GM23338 (cell line): ENCODE data around the gene RNF213. TPM values are rescaled to one million over a fixed set of nuclear protein-coding genes. Genes with fewer than 3 reads are reported as not detected.
A peak's percentile ranks its signal among the peaks of the same experiment; 100 is the strongest.

ENCODE experiments used
- ATAC-seq: fragments of 200-7000 bp; cut with Tn5 transposase; 3 replicates; pipeline ENCODE4 v1.9.1; 2020
- DNase-seq: peaks from one replicate; pipeline ENCODE4 v3.0.0-alpha.2; 2015; ENCODE audit warnings: low spot score
- H2AFZ ChIP-seq: fragments of 200-600 bp; sonication (generic); 2 replicates; pipeline ENCODE4 v1.8.0; 2016; ENCODE audit warnings: antibody characterized with exemption, mild to moderate bottlenecking, moderate library complexity
- H3F3A ChIP-seq: fragments of 200-600 bp; sonication (generic); replicated peaks from 2 replicates; pipeline ENCODE4 v1.8.0; 2017; ENCODE audit warnings: antibody characterized with exemption, mixed run types, low read depth
- H3K27ac ChIP-seq: fragments of 200-600 bp; sonication (generic); 2 replicates; pipeline ENCODE4 v1.6.1; 2016; ENCODE audit warnings: low read depth
- H3K27me3 ChIP-seq: fragments of 200-600 bp; sonication (generic); 2 replicates; pipeline ENCODE4 v1.8.0; 2016; ENCODE audit warnings: mild to moderate bottlenecking, mixed run types, moderate library complexity; ENCODE audit not compliant: insufficient read depth
- H3K36me3 ChIP-seq: fragments of 200-600 bp; sonication (generic); 2 replicates; pipeline ENCODE4 v1.8.0; 2016; ENCODE audit warnings: mild to moderate bottlenecking; ENCODE audit not compliant: insufficient read depth
- H3K4me1 ChIP-seq: fragments of 200-600 bp; sonication (generic); 2 replicates; pipeline ENCODE4 v1.8.0; 2016; ENCODE audit warnings: mild to moderate bottlenecking, moderate library complexity; ENCODE audit not compliant: insufficient read depth
- H3K4me2 ChIP-seq: fragments of 200-600 bp; sonication (generic); 2 replicates; pipeline ENCODE4 v1.7.1; 2017; ENCODE audit warnings: mixed run types
- H3K4me3 ChIP-seq: fragments of 200-600 bp; sonication (generic); 2 replicates; pipeline ENCODE4 v1.6.1; 2016; ENCODE audit warnings: mixed run types
- H3K79me2 ChIP-seq: fragments of 200-600 bp; sonication (generic); replicated peaks from 2 replicates; pipeline ENCODE4 v1.8.0; 2017; ENCODE audit warnings: mild to moderate bottlenecking; ENCODE audit not compliant: insufficient read depth
- H3K9me2 ChIP-seq: fragments of 200-600 bp; sonication (generic); 2 replicates; pipeline ENCODE4 v1.8.0; 2017; ENCODE audit not compliant: insufficient read depth
- H4K20me1 ChIP-seq: fragments of 200-600 bp; sonication (generic); replicated peaks from 2 replicates; pipeline ENCODE4 v1.8.0; 2017; ENCODE audit warnings: mild to moderate bottlenecking; ENCODE audit not compliant: insufficient read depth
- H3K27ac Mint-ChIP-seq: 2 replicates; pipeline ENCODE4 v1.8.0; 2020; ENCODE audit warnings: inconsistent platforms, mild to moderate bottlenecking, moderate library complexity, mixed read lengths
- H3K27me3 Mint-ChIP-seq: 3 replicates; pipeline ENCODE4 v1.8.0; 2022; ENCODE audit warnings: low read depth, mild to moderate bottlenecking, moderate library complexity, mixed read lengths, inconsistent platforms; ENCODE audit not compliant: insufficient read depth, poor library complexity
- H3K36me3 Mint-ChIP-seq: 3 replicates; pipeline ENCODE4 v1.8.0; 2021; ENCODE audit warnings: low read depth, mild to moderate bottlenecking, inconsistent platforms, moderate library complexity, mixed read lengths
- H3K4me1 Mint-ChIP-seq: 3 replicates; pipeline ENCODE4 v1.8.0; 2020; ENCODE audit warnings: mild to moderate bottlenecking, inconsistent platforms, mixed read lengths
- H3K4me3 Mint-ChIP-seq: 3 replicates; pipeline ENCODE4 v1.8.0; 2021; ENCODE audit warnings: moderate library complexity, mild to moderate bottlenecking, inconsistent platforms, mixed read lengths
- H3K9me3 Mint-ChIP-seq: 3 replicates; pipeline ENCODE4 v1.8.0; 2020; ENCODE audit warnings: moderate library complexity, mild to moderate bottlenecking, inconsistent platforms, mixed read lengths
- CREB1 ChIP-seq: fragments of 250-450 bp; sonication (Bioruptor Pico); IDR thresholded peaks from 2 replicates; pipeline ENCODE4 v1.5.0; 2020; ENCODE audit warnings: low read depth, mild to moderate bottlenecking, moderate library complexity
- EZH2 ChIP-seq: fragments of 200-600 bp; sonication (generic); IDR thresholded peaks from one replicate; pipeline ENCODE4 v1.8.0; 2017; ENCODE audit warnings: antibody characterized with exemption, mild to moderate bottlenecking, low read depth; ENCODE audit not compliant: unreplicated experiment
- JUNB ChIP-seq: IDR thresholded peaks from one replicate; pipeline ENCODE4 v1.6.1; 2016; ENCODE audit warnings: antibody characterized with exemption; ENCODE audit not compliant: unreplicated experiment
- NANOG ChIP-seq: IDR thresholded peaks from 2 replicates; pipeline ENCODE4 v1.6.1; 2016; ENCODE audit warnings: antibody characterized with exemption, borderline replicate concordance
- POLR2AphosphoS5 ChIP-seq: IDR thresholded peaks from 2 replicates; pipeline ENCODE4 v1.6.1; 2016; ENCODE audit warnings: antibody characterized with exemption, low read depth
- STAT1 ChIP-seq: IDR thresholded peaks from one replicate; pipeline ENCODE4 v1.6.1; 2016; ENCODE audit warnings: antibody characterized with exemption; ENCODE audit not compliant: unreplicated experiment
- ZNF331 ChIP-seq: fragments of 250-450 bp; sonication (Bioruptor Pico); IDR thresholded peaks from 2 replicates; pipeline ENCODE4 v1.5.0; 2020; ENCODE audit warnings: low read depth, mild to moderate bottlenecking, moderate library complexity
- polyA plus RNA-seq: library from polyadenylated mRNA; unstranded; fragments of >200 nt; fragmentation: Nextera tagmentation; extraction: Ambion mirVana; gene quantifications from 2 replicates; pipeline ENCODE4 v1.2.1, GENCODE V29; 2016
- total RNA-seq: library from RNA; depleted of rRNA; stranded (reverse); fragments of >200 nt; shearing (Covaris generic); gene quantifications from 2 replicates; pipeline ENCODE4 v1.2.3, GENCODE V29; 2014
- TF ChIP-seq, protein P1 (sequence below): fragments of 250-450 bp; sonication (Bioruptor Pico); IDR thresholded peaks from 2 replicates; pipeline ENCODE4 v1.5.0; 2020; ENCODE audit warnings: mild to moderate bottlenecking, moderate library complexity
- TF ChIP-seq, protein P2 (sequence below), 2 experiments: fragments of 200-600 bp in 1 of 2; sonication (generic) in 1 of 2; conservative IDR thresholded peaks; 2 replicates each; pipeline versions ENCODE4 v1.5.1 to v1.6.1; 2016 to 2017; ENCODE audit warnings: antibody characterized with exemption in 2 of 2, low read depth in 2 of 2, mild to moderate bottlenecking in 2 of 2, moderate library complexity in 1 of 2
- TF ChIP-seq, protein P3 (sequence below): IDR thresholded peaks from 2 replicates; pipeline ENCODE4 v1.6.1; 2016; ENCODE audit warnings: antibody characterized with exemption
- TF ChIP-seq, protein P4 (sequence below): IDR thresholded peaks from one replicate; pipeline ENCODE4 v1.6.1; 2018; ENCODE audit warnings: antibody characterized with exemption; ENCODE audit not compliant: unreplicated experiment

Gene RNF213
- total and polyA plus RNA-seq, 2 experiments from 2014 or later, result 21.2 to 67.2 TPM

DNA sequence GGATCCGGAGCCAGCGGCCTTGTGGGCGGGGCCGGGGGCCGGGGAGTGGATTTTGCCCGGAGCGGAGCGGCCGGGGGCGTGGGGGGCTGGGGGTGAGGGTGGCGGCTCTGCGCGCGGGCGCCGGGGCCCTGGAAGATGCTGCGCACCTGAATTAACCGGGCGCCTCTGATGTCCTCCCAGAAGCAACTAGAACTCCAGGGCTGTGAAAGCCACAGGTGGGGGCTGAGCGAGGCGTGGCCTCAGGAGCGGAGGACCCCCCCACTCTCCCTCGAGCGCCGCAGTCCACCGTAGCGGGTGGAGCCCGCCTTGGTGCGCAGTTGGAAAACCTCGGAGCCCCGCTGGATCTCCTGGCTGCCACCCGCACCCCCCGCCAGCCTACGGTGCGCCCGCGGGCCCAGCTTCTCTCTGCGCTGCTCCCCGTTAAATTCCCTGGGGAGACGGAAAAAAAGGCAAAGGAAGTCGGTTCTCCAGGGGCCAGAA, 39.9 kb upstream of the RNF213 start (continued):
- TF ChIP-seq, protein P1, sequence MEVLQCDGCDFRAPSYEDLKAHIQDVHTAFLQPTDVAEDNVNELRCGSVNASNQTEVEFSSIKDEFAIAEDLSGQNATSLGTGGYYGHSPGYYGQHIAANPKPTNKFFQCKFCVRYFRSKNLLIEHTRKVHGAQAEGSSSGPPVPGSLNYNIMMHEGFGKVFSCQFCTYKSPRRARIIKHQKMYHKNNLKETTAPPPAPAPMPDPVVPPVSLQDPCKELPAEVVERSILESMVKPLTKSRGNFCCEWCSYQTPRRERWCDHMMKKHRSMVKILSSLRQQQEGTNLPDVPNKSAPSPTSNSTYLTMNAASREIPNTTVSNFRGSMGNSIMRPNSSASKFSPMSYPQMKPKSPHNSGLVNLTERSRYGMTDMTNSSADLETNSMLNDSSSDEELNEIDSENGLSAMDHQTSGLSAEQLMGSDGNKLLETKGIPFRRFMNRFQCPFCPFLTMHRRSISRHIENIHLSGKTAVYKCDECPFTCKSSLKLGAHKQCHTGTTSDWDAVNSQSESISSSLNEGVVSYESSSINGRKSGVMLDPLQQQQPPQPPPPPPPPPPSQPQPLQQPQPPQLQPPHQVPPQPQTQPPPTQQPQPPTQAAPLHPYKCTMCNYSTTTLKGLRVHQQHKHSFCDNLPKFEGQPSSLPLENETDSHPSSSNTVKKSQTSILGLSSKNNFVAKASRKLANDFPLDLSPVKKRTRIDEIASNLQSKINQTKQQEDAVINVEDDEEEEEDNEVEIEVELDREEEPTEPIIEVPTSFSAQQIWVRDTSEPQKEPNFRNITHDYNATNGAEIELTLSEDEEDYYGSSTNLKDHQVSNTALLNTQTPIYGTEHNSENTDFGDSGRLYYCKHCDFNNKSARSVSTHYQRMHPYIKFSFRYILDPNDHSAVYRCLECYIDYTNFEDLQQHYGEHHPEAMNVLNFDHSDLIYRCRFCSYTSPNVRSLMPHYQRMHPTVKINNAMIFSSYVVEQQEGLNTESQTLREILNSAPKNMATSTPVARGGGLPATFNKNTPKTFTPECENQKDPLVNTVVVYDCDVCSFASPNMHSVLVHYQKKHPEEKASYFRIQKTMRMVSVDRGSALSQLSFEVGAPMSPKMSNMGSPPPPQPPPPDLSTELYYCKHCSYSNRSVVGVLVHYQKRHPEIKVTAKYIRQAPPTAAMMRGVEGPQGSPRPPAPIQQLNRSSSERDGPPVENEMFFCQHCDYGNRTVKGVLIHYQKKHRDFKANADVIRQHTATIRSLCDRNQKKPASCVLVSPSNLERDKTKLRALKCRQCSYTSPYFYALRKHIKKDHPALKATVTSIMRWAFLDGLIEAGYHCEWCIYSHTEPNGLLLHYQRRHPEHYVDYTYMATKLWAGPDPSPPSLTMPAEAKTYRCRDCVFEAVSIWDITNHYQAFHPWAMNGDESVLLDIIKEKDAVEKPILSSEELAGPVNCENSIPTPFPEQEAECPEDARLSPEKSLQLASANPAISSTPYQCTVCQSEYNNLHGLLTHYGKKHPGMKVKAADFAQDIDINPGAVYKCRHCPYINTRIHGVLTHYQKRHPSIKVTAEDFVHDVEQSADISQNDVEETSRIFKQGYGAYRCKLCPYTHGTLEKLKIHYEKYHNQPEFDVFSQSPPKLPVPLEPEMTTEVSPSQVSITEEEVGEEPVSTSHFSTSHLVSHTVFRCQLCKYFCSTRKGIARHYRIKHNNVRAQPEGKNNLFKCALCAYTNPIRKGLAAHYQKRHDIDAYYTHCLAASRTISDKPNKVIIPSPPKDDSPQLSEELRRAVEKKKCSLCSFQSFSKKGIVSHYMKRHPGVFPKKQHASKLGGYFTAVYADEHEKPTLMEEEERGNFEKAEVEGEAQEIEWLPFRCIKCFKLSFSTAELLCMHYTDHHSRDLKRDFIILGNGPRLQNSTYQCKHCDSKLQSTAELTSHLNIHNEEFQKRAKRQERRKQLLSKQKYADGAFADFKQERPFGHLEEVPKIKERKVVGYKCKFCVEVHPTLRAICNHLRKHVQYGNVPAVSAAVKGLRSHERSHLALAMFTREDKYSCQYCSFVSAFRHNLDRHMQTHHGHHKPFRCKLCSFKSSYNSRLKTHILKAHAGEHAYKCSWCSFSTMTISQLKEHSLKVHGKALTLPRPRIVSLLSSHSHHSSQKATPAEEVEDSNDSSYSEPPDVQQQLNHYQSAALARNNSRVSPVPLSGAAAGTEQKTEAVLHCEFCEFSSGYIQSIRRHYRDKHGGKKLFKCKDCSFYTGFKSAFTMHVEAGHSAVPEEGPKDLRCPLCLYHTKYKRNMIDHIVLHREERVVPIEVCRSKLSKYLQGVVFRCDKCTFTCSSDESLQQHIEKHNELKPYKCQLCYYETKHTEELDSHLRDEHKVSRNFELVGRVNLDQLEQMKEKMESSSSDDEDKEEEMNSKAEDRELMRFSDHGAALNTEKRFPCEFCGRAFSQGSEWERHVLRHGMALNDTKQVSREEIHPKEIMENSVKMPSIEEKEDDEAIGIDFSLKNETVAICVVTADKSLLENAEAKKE, result no peak
- TF ChIP-seq NANOG (no peak), POLR2AphosphoS5 (no peak), ZNF331 (no peak), STAT1 (no peak)
- TF ChIP-seq, protein P2, sequence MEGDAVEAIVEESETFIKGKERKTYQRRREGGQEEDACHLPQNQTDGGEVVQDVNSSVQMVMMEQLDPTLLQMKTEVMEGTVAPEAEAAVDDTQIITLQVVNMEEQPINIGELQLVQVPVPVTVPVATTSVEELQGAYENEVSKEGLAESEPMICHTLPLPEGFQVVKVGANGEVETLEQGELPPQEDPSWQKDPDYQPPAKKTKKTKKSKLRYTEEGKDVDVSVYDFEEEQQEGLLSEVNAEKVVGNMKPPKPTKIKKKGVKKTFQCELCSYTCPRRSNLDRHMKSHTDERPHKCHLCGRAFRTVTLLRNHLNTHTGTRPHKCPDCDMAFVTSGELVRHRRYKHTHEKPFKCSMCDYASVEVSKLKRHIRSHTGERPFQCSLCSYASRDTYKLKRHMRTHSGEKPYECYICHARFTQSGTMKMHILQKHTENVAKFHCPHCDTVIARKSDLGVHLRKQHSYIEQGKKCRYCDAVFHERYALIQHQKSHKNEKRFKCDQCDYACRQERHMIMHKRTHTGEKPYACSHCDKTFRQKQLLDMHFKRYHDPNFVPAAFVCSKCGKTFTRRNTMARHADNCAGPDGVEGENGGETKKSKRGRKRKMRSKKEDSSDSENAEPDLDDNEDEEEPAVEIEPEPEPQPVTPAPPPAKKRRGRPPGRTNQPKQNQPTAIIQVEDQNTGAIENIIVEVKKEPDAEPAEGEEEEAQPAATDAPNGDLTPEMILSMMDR (conservative IDR thresholded peaks at IDR 0.05; ENCODE audit: low read depth in 2 of 2), result no peak

DNA sequence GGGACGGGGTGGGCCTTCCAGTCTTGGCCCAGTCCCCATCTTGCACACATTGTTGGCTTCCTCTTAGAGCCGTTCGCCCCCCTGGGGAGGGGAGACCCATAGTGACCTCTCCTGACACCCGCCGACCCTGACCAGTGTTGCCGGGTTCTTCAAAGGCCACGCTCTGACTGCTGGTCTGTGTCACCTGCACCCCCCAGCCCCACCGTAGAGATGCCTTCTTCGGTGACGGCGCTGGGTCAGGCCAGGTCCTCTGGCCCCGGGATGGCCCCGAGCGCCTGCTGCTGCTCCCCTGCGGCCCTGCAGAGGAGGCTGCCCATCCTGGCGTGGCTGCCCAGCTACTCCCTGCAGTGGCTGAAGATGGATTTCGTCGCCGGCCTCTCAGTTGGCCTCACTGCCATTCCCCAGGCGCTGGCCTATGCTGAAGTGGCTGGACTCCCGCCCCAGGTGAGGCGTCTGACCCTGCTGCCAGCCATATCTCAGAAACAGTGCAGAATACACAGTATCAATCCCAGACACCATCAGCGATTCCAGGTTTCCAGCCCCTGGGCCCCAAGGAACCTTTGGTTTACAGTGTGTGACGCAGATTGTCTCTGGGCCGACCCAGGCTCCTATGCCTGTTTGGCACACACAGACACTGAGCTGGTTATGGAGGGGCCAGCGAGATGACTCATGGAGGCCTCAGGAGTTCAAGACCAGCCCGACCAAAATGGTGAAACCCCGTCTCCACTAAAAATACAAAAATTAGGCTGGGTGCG, 39.1 kb upstream of the RNF213 start:
- H3K36me3 ChIP-seq, result no peaks in the 10 kb centered on the region
- Mint-ChIP-seq H3K4me3 (peak overlapping the region; percentile 81), H3K36me3 (peaks cover 19% of the 10 kb centered on the region; the same call in 2 of the 3 replicates), H3K4me1 (peaks cover 29% of the 10 kb centered on the region), H3K9me3 (no peaks in the 10 kb centered on the region; the same call in 2 of the 3 replicates), H3K27me3 (peaks cover 8% of the 10 kb centered on the region), H3K27ac (no peak overlapping the region)
- H2AFZ ChIP-seq, result no peak overlapping the region
- peak overlapping the region; percentile 93 for H3K4me3 ChIP-seq
- H3K4me2 ChIP-seq, result peak overlapping the region; percentile 97
- no peaks in the 10 kb centered on the region for H4K20me1 ChIP-seq
- no peaks in the 10 kb centered on the region for H3K27me3 ChIP-seq
- no peak overlapping the region for H3K27ac ChIP-seq
- H3K79me2 ChIP-seq, result peaks cover 7% of the 10 kb centered on the region; the same call in 1 of the 2 replicates
- DNase-seq (no peak), ATAC-seq (no peak)
- H3K4me1 ChIP-seq, result peaks cover 10% of the 10 kb centered on the region; the same call in 1 of the 2 replicates
- H3K9me2 ChIP-seq, result no peaks in the 10 kb centered on the region
- H3F3A ChIP-seq, result peaks cover 7% of the 10 kb centered on the region; the same call in 1 of the 2 replicates
- TF ChIP-seq NANOG, result no peak
- TF ChIP-seq EZH2, result no peak
- TF ChIP-seq STAT1, result no peak
- TF ChIP-seq, protein P3, sequence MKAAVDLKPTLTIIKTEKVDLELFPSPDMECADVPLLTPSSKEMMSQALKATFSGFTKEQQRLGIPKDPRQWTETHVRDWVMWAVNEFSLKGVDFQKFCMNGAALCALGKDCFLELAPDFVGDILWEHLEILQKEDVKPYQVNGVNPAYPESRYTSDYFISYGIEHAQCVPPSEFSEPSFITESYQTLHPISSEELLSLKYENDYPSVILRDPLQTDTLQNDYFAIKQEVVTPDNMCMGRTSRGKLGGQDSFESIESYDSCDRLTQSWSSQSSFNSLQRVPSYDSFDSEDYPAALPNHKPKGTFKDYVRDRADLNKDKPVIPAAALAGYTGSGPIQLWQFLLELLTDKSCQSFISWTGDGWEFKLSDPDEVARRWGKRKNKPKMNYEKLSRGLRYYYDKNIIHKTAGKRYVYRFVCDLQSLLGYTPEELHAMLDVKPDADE, result no peak
- TF ChIP-seq JUNB, result no peak
- TF ChIP-seq, protein P4, sequence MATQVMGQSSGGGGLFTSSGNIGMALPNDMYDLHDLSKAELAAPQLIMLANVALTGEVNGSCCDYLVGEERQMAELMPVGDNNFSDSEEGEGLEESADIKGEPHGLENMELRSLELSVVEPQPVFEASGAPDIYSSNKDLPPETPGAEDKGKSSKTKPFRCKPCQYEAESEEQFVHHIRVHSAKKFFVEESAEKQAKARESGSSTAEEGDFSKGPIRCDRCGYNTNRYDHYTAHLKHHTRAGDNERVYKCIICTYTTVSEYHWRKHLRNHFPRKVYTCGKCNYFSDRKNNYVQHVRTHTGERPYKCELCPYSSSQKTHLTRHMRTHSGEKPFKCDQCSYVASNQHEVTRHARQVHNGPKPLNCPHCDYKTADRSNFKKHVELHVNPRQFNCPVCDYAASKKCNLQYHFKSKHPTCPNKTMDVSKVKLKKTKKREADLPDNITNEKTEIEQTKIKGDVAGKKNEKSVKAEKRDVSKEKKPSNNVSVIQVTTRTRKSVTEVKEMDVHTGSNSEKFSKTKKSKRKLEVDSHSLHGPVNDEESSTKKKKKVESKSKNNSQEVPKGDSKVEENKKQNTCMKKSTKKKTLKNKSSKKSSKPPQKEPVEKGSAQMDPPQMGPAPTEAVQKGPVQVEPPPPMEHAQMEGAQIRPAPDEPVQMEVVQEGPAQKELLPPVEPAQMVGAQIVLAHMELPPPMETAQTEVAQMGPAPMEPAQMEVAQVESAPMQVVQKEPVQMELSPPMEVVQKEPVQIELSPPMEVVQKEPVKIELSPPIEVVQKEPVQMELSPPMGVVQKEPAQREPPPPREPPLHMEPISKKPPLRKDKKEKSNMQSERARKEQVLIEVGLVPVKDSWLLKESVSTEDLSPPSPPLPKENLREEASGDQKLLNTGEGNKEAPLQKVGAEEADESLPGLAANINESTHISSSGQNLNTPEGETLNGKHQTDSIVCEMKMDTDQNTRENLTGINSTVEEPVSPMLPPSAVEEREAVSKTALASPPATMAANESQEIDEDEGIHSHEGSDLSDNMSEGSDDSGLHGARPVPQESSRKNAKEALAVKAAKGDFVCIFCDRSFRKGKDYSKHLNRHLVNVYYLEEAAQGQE, result no peak
- TF ChIP-seq ZNF331, result no peak
- no peak for TF ChIP-seq CREB1
